D721Med (cell line): ENCODE data around the gene DNASE1.

Experiments
- DNase-seq: peaks from one replicate; pipeline ENCODE4 v3.0.0; 2011; ENCODE audit warnings: low spot score; ENCODE audit not compliant: insufficient read length
- FAIRE-seq: peaks from 2 replicates; lab custom pipeline; 2011; peaks lifted over from hg19 to GRCh38; lab: Jason Lieb, UNC
- CTCF ChIP-seq: IDR thresholded peaks from 2 replicates; pipeline ENCODE4 v1.5.1; 2012; ENCODE audit warnings: mild to moderate bottlenecking, control low read depth; ENCODE audit not compliant: insufficient read depth; ENCODE audit errors: missing control alignments

Gene DNASE1

DNA sequence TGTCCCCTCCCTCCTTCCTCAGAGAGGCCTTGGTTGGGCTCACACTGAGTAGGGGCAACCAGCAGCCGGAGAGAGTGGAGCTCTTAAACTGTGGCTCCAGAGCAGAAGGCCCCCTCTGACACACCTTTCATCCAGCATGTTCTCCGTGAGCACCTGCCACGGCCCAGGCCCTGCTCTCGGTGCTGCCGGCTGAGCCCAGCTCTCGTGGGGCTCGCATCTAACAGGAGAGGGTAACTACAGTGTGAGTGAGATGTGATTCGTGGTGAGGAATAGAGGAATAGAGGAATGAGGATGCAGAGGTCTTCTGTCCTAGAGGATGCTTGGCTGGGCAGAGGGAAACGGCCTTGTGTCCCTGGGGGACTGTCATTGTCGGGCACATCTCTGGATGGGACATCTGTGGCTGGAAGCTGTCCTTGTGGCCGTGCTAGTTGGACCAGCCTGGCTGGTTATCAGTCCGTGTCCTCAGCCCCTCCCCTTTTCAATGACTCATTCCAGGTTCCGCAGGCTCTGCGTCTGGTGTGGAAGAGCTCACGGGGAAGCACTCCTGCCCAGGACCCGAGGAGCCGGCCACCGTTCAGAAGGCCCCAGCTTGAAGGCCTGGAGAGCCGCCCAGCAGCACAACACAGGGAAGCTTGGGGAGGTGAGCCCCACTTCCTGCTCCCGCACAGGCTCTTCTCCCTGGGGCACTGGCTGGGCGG, 11.9 kb upstream of the DNASE1 start:
- no peak for DNase-seq
- no peak for TF ChIP-seq CTCF

GRCh38 chr16:3643095-3643730, 11.3 kb upstream of the DNASE1 start:
- no peak for FAIRE-seq

More for the DNA sequence above, 11.9 kb upstream of the DNASE1 start:
- FAIRE-seq, result no peak

GRCh38 chr16:3645108-3645503, 9.4 kb upstream of the DNASE1 start:
- no peak for FAIRE-seq
- DNase-seq, result no peak
- TF ChIP-seq CTCF, result no peak

More at GRCh38 chr16:3643095-3643730, 11.3 kb upstream of the DNASE1 start:
- no peak for TF ChIP-seq CTCF
- DNase-seq, result no peak

DNA sequence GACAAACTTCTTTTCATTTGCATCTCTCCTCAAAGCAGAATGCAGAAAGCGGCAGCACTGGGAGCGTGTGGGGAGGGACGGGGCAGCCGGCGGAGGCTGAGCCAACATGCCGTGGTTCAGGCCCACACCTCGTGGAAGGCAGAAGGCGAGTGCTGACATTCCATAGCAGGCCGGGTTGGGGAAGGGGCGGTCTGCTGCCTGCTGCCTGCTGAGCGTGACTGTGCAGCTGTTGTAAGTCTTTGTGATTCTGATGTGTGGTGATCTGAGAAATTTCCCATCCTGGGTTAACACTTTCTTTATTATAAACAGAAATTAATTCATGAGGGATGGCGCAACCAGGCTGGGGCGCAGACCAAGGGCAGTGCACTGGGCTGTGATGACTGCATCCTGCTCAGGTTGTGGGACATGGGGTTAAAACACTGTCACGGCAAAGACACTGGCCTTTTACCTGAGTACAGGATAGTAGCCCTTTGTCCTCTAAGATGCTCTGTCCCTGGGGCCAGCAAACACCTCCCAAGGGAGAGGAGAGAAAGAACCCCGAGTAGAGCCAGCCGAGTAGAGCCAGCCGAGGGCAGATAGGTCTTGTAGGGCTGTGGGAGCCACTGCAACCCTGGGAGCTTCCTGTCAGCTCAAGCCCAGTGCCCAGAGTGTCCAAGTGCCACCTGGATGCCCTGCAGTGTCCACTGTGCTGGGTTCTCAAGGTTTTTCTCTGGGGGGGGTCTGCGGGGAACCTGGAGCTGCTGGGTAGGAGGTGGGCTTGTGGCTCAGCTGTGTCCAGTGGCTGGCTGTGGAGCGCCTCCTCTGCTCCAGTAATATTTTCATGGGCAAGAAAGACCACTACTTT, 8.8 kb upstream of the DNASE1 start:
- no peak for TF ChIP-seq CTCF
- FAIRE-seq, result no peak
- no peak for DNase-seq

DNA sequence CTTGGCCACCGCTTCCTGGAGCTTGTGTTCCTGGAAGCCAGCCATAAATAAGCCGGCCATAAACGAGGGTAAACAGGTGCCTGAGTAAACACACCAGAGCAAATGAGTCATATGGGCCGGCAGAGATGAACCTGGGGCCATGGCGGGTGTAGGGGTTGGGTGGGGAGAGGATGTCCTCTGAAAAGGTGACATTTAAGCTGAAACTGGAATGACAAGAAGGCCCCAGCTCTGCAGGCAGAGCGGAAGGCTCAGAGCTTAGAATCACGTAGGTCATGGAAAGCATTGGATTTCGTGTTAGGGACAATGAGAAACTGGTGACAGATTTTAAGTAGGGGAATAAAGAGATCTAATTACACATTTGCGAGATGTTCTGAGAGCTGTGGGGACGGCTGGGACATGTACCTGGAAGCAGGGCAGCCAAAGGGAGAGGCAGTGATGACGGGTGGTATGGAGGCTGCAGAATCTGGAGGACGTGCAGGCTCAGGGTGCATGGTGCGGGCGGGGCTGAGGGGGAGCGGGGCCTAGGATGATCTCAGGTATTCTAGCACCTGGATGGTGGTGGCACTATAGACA, 8.1 kb upstream of the DNASE1 start:
- TF ChIP-seq CTCF, result no peak
- FAIRE-seq (no peak), DNase-seq (no peak)

- FAIRE-seq, result no peak
- no peak for TF ChIP-seq CTCF
- DNase-seq, result peak; percentile 2
Measured at GRCh38 chr16:3650631-3651265, 3.7 kb upstream of the DNASE1 start.
